ENCODE measurements around the gene FXYD6. TPM values are rescaled to one million over a fixed set of nuclear protein-coding genes. Genes with fewer than 3 reads are reported as not detected.

Gene FXYD6
- total and polyA plus RNA-seq, 2 of the 8 experiments (the other 6 are each of a cell fraction or from before 2014, with no cell fraction given), result 44.6 to 117 TPM

GRCh38 chr11:117900121-117900648 is 23.7 kb upstream of the FXYD6 start (continued):
- no peak for TF ChIP-seq CHD7 (IDR thresholded peaks at IDR 0.05; ENCODE audit: insufficient replicate concordance, low read length)
- TF ChIP-seq SIX5 (IDR thresholded peaks at IDR 0.05; ENCODE audit: low read depth, low read length), result no peak
- no peak for TF ChIP-seq KDM1A (IDR thresholded peaks at IDR 0.05; ENCODE audit: borderline replicate concordance, low read length)
- TF ChIP-seq SP4 (IDR thresholded peaks at IDR 0.05; ENCODE audit: low read length), result no peak
- no peak for TF ChIP-seq SIN3A (conservative IDR thresholded peaks at IDR 0.05 in 1 of 2, IDR thresholded peaks at IDR 0.05 in 1 of 2; ENCODE audit: low read depth in 1 of 2, low read length in 2 of 2)
- no peak for TF ChIP-seq NRF1 (IDR thresholded peaks at IDR 0.05; ENCODE audit: low read depth, low read length)
- TF ChIP-seq EZH2 (IDR thresholded peaks at IDR 0.05; ENCODE audit: low read depth, low read length, severe bottlenecking), result no peak
- TF ChIP-seq POU5F1 (IDR thresholded peaks at IDR 0.05; ENCODE audit: low read depth, low read length), result no peak
- TF ChIP-seq POLR2A (IDR thresholded peaks at IDR 0.05; ENCODE audit: control extremely low read depth in 1 of 2, low read depth in 2 of 2, low read length in 2 of 2), result no peak
- TF ChIP-seq RAD21 (IDR thresholded peaks at IDR 0.05 in 1 of 2, conservative IDR thresholded peaks at IDR 0.05 in 1 of 2; ENCODE audit: low read depth in 2 of 2, low read length in 2 of 2), result no peak
- no peak for TF ChIP-seq SIRT6 (IDR thresholded peaks at IDR 0.05; ENCODE audit: low read length)
- TF ChIP-seq KDM4A (IDR thresholded peaks at IDR 0.05; ENCODE audit: low read depth, low read length, severe bottlenecking), result no peak
